PC-9 (cell line): ENCODE measurements around the gene CAVIN3. TPM values are rescaled to one million over a fixed set of nuclear protein-coding genes. Genes with fewer than 3 reads are reported as not detected.

Experiments used
- BruUV-seq: library from RNA; stranded (reverse); fragments of 400-500 nt; replicated peaks from 2 replicates; lab custom pipeline; 2021; lab: Mats Ljungman, UMichigan
- CTCF ChIA-PET: fragments of 300-600 bp; sonication (Branson Sonifier 250); formaldehyde crosslinking; loops from one replicate; lab custom pipeline; 2022; ENCODE audit warnings: antibody characterized with exemption; lab: Charles Lee
- POLR2A ChIA-PET: fragments of 300-600 bp; sonication (Branson Sonifier 250); formaldehyde crosslinking; loops from one replicate; lab custom pipeline; 2022; ENCODE audit warnings: antibody characterized with exemption; ENCODE audit not compliant: unreplicated experiment; lab: Charles Lee
- DNase-seq, 2 experiments: peaks; one replicate each; pipeline versions ENCODE4 v3.0.0 to v3.0.0-alpha.2; 2015 to 2022; ENCODE audit warnings: mixed read lengths in 1 of 2
- H2AFZ ChIP-seq: fragments of 200-600 bp; sonication (generic); 2 replicates; pipeline ENCODE4 v1.8.1; 2017; ENCODE audit warnings: antibody characterized with exemption
- H3F3A ChIP-seq: fragments of 200-600 bp; sonication (generic); 2 replicates; pipeline ENCODE4 v1.8.1; 2017; ENCODE audit warnings: antibody characterized with exemption, mild to moderate bottlenecking, low read depth; ENCODE audit not compliant: insufficient read depth
- H3K27ac ChIP-seq: fragments of 200-600 bp; sonication (generic); 2 replicates; pipeline ENCODE4 v1.6.1; 2016; ENCODE audit warnings: mixed run types
- H3K27me3 ChIP-seq: fragments of 200-600 bp; sonication (generic); 2 replicates; pipeline ENCODE4 v1.6.1; 2016; ENCODE audit warnings: low read depth, mixed run types; ENCODE audit not compliant: insufficient read depth
- H3K36me3 ChIP-seq: fragments of 200-600 bp; sonication (generic); 2 replicates; pipeline ENCODE4 v1.6.1; 2016; ENCODE audit warnings: low read depth, mixed run types
- H3K4me1 ChIP-seq: fragments of 200-600 bp; sonication (generic); replicated peaks from 2 replicates; pipeline ENCODE4 v1.6.1; 2016; ENCODE audit warnings: mixed run types; ENCODE audit not compliant: insufficient read depth
- H3K4me2 ChIP-seq: fragments of 200-600 bp; sonication (generic); 2 replicates; pipeline ENCODE4 v1.6.1; 2017; ENCODE audit warnings: mixed run types
- H3K4me3 ChIP-seq: fragments of 200-600 bp; sonication (generic); 2 replicates; pipeline ENCODE4 v1.6.1; 2016; ENCODE audit warnings: mixed run types
- H3K79me2 ChIP-seq: fragments of 200-600 bp; sonication (generic); 2 replicates; pipeline ENCODE4 v1.6.1; 2017; ENCODE audit warnings: low read depth, mixed run types
- H3K9me2 ChIP-seq: fragments of 200-600 bp; sonication (generic); 2 replicates; pipeline ENCODE4 v1.8.1; 2017; ENCODE audit warnings: mild to moderate bottlenecking; ENCODE audit not compliant: insufficient read depth
- H3K9me3 ChIP-seq: fragments of 200-600 bp; sonication (generic); 2 replicates; pipeline ENCODE4 v1.8.1; 2016; ENCODE audit warnings: low read depth; ENCODE audit not compliant: insufficient read depth
- H4K20me1 ChIP-seq: fragments of 200-600 bp; sonication (generic); 2 replicates; pipeline ENCODE4 v1.8.1; 2017; ENCODE audit not compliant: insufficient read depth
- CTCF ChIP-seq: fragments of 200-600 bp; sonication (generic); conservative IDR thresholded peaks from 2 replicates; pipeline ENCODE4 v1.6.1; 2017; ENCODE audit warnings: mixed run types, antibody characterized with exemption, mild to moderate bottlenecking, moderate library complexity
- EZH2 ChIP-seq: fragments of 200-600 bp; sonication (generic); IDR thresholded peaks from 2 replicates; pipeline ENCODE4 v1.8.0; 2017; ENCODE audit warnings: antibody characterized with exemption, low read depth
- intact Hi-C: fragments of 100-400 bp; cut with micrococcal nuclease; formaldehyde crosslinking; loops from one replicate; pipeline ENCODE4 v1.10.0; 2022; ENCODE audit not compliant: unreplicated experiment
- total RNA-seq: library from RNA; stranded (reverse); gene quantifications from 2 replicates; pipeline ENCODE4 v1.2.3, GENCODE V29; 2021

Gene CAVIN3
- total RNA-seq, 1 experiment from 2014 or later, result 26.0 TPM

DNA sequence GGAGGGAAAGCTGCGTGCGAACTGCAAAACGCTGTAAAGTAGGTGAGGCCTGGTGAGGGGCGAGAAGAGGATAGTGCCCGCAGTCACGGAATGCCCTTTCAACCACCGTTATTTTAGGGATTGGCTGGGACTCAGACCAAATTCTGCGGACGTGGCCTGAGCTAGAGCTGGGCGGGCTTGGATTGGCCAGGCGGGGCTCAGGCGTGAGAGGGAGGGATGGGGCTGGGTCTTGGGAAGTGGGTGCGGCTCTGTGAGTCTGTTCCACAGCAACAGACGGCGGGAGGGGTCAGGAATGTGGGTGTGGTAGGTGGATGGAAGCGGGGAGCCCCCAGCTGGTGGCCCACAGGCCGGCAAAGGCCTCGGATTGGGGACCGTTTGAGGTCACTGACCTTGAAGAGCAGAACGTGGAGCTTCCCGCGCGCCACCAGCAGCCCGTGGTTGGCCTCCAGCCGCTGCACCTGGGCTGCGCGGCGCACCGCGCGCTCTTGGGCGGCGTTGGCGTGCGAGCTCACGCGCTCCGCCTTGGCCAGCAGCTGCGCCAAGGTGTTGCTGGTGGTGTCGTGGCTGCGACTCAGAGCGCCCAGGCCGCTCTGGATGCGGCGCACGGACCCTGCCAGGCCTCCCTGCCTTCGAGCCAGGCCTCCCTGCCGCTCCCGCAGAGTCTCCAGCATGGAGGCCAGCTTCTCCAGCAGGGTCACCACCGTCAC, 444 bp downstream of the CAVIN3 start:
- no peaks in the 10 kb centered on the region for H4K20me1 ChIP-seq
- H3K9me2 ChIP-seq, result no peaks in the 10 kb centered on the region
- H3F3A ChIP-seq, result no peaks in the 10 kb centered on the region
- H3K27me3 ChIP-seq, result no peaks in the 10 kb centered on the region
- H3K79me2 ChIP-seq, result no peaks in the 10 kb centered on the region
- CTCF ChIA-PET, result no interaction called here
- intact Hi-C loops, result loop anchor here (2.0 kb wide), 1 partner anchor 85 kb away; the partner anchor contains the start of gene FHIP1B
- peak overlapping the region; percentile 46 for H3K4me3 ChIP-seq
- peak overlapping the region; percentile 68 for H3K4me2 ChIP-seq
- no peak overlapping the region for H3K27ac ChIP-seq
- no TSS peak for BruUV-seq
- POLR2A ChIA-PET, result interaction anchor here (0.6 to 0.7 kb wide), 3 partner anchors 32 to 38 kb away, joined by 3 to 6 read pairs (median 3); no protein-coding TSS in a partner anchor
- peak in 1 of 2 experiments; percentile 82 for DNase-seq
- no peaks in the 10 kb centered on the region for H3K9me3 ChIP-seq
- H3K36me3 ChIP-seq, result no peaks in the 10 kb centered on the region
- TF ChIP-seq EZH2, result no peak
- TF ChIP-seq CTCF, result no peak
- H3K4me1 ChIP-seq, result no peaks in the 10 kb centered on the region
- peak overlapping the region; percentile 69 for H2AFZ ChIP-seq

- H3K9me3 ChIP-seq, result no peaks in the 10 kb centered on the region
- H3K4me3 ChIP-seq, result no peak overlapping the region; the same call in 1 of the 2 replicates
- H3K27ac ChIP-seq, result no peak overlapping the region
- no peaks in the 10 kb centered on the region for H3K9me2 ChIP-seq
- ChIA-PET POLR2A (interaction anchor here (0.6 to 0.7 kb wide), 3 partner anchors 36 to 1757 kb away, joined by 3 to 6 read pairs (median 3); no protein-coding TSS in a partner anchor), CTCF (no interaction called here)
- intact Hi-C loops, result loop anchor here (2.0 kb wide), 1 partner anchor 84 kb away; the partner anchor contains the start of gene FHIP1B
- no peaks in the 10 kb centered on the region for H3K27me3 ChIP-seq
- H4K20me1 ChIP-seq, result no peaks in the 10 kb centered on the region
- no peaks in the 10 kb centered on the region for H3K79me2 ChIP-seq
- no peaks in the 10 kb centered on the region for H3K4me1 ChIP-seq
- BruUV-seq, result TSS peak; percentile 69
- H2AFZ ChIP-seq, result peak overlapping the region; percentile 69; the same call in 1 of the 2 replicates
- H3K36me3 ChIP-seq, result no peaks in the 10 kb centered on the region
- H3F3A ChIP-seq, result no peaks in the 10 kb centered on the region
- H3K4me2 ChIP-seq, result peak overlapping the region; percentile 68
- peak in 1 of 2 experiments; percentile 29 for DNase-seq
- TF ChIP-seq CTCF (no peak), EZH2 (no peak)
Measured at GRCh38 chr11:6319001-6319703, 1.1 kb downstream of the CAVIN3 start.

- no peaks in the 10 kb centered on the region for H3K9me2 ChIP-seq
- no peaks in the 10 kb centered on the region for H3F3A ChIP-seq
- CTCF ChIA-PET, result no interaction called here
- intact Hi-C loops, result loop anchor here (2.0 kb wide), 1 partner anchor 83 kb away; the partner anchor contains the start of gene FHIP1B
- H3K9me3 ChIP-seq, result no peaks in the 10 kb centered on the region
- H3K27ac ChIP-seq, result no peak overlapping the region
- no peak overlapping the region for H3K4me3 ChIP-seq
- no peaks in the 10 kb centered on the region for H3K36me3 ChIP-seq
- H3K4me2 ChIP-seq, result no peak overlapping the region
- no peaks in the 10 kb centered on the region for H3K4me1 ChIP-seq
- no peak for DNase-seq
- no TSS peak for BruUV-seq
- POLR2A ChIA-PET, result no interaction called here
- no peaks in the 10 kb centered on the region for H3K79me2 ChIP-seq
- no peak overlapping the region for H2AFZ ChIP-seq
- H3K27me3 ChIP-seq, result no peaks in the 10 kb centered on the region
- TF ChIP-seq EZH2, result no peak
- TF ChIP-seq CTCF, result no peak
- H4K20me1 ChIP-seq, result no peaks in the 10 kb centered on the region
Measured at GRCh38 chr11:6318204-6318603, 2.1 kb downstream of the CAVIN3 start.
